Activated naive CD8-positive, alpha-beta T cell treated with anti-CD3 and anti-CD28 coated beads, Interleukin-2, amount 50 U/mL, for 16 hours (primary cell): Measurements from ENCODE around the gene PTK7.
A peak's percentile ranks its signal among the peaks of the same experiment; 100 is the strongest.
"Not testable (repeated sequence)": the region's sequence is repeated elsewhere in the genome, so short reads cannot be mapped to it uniquely, and the experiment has no call there.

ENCODE experiments used
- DNase-seq: peaks from one replicate; pipeline ENCODE4 v3.0.0-alpha.2; 2020; ENCODE audit warnings: low read depth, low spot score

The PTK7 gene

DNA sequence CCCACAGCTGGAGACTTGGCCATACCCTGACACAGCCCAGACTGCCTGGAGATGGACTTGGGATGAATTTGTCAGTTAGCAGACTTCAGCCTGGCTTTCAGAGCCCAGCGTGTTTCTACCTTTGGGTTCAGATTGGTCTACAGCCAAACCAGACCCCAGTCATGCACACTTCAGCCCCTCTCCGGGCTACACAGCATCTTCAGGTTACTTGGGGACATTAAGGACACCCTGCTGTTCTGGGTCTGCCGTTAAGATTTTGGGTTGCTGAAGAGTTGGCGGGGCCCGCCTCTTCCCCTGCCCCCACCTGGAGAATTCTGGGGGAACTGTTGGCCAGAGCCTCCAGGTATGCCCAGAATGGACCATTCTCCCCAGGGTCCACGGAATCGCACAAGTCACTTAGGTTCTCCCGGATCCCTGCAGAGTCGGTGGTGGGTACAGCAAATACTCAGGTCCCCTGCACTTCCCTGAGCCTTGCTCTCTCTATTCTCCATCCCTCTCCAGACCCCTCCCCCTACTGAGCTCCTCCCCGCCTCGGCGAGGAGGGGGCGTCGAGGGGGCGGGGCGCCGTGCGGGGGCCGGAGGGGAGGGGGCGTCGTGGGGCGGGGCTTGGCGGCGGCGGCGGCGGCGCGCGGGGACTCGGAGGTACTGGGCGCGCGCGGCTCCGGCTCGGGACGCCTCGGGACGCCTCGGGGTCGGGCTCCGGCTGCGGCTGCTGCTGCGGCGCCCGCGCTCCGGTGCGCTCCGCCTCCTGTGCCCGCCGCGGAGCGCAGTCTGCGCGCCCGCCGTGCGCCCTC lies at the start of gene PTK7:
Gene PTK7 (plus strand): TSS at position 645 of the 794 bp plus-strand sequence. CDS start 175 bp downstream, outside the sequence.
- DNase-seq, result no peak

DNA sequence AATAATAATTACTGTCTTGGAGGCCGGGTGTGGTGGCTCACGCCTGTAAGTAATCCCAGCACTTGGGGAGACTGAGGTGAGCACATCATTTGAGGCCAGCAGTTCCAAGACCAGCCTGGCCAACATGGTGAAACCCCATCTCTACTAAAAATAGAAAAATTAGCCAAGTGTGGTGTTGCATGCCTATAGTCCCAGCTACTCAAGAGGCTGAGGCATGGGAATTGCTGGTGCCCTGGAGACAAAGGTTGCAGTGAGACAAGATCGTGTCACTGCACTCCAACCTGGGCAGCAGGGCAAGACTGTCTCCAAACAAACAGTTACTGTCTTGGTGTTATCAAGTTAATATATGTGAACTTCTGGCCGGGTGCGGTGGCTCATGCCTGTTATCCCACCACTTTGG lies 49.7 kb upstream of the PTK7 start:
- no peak for DNase-seq

DNA sequence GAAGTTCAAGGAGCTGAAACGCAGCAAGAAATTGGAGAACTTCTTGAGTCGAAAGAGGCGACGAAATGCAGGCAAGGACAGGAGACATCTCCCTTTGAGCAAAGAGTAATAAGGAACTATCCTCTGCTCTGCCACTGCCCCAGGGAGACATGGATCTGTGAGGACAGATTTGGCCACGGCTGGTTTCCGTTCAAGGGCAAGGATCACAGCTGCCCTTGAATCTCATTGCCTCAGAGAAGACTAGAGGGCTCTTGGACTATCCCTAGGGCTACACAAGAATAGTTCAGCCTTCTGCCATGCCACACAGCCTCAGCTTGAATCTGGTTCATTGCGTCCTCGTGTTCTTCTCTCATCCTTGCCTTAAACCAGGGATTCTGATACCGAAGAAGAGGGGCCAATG lies 47.0 kb upstream of the PTK7 start:
- no peak for DNase-seq

DNA sequence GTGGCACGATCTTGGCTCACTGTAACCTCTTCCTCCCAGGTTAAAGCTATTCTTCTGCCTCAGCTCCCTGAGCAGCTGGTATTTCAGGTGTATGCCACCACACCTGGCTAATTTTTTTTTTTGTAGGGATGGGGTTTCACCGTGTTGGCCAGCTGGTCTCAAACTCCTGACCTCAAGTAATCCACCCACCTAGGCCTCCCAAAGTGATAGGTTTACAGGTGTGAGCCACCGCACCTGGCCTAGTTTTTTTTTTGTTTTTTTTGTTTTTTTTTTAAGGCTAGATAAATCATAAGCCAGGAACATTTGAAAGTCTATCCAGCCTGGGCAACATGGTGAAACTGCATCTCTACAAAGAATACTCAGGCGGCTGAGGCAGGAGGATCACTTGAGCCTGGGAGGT lies 43.8 kb upstream of the PTK7 start:
- DNase-seq, result no peak

DNA sequence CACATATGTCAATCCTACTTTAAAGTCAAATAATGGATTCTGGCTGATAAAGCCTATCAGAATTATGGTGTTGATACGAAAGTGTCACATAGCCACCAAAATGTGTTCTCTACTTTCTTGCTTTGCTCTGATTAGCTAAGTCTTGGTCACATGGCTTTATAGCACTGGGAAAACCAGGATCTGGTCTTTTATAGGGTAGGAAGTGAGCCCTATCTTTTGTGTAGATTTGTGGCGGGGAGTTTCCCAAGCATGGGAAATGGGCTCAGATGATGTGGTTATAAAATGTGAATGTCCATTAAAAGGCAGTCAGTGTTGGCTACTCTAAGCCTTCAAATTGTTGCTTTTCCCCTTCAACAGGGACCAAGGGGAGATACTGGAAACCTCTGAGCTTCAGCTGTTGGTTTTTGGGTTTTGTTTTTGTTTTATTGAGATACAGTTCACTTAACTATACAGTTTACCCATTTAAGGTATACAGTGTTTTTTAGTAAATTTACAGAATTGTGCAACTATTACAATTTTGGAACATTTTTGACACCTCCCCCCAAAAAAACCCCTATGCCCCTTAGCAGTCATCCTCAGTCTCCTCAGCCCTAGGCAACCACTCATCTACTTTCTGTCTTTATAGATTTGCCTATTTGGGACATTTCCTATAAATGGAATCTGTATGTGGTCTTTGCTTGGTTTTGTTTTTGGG lies 42.5 kb upstream of the PTK7 start:
- DNase-seq, result no peak

DNA sequence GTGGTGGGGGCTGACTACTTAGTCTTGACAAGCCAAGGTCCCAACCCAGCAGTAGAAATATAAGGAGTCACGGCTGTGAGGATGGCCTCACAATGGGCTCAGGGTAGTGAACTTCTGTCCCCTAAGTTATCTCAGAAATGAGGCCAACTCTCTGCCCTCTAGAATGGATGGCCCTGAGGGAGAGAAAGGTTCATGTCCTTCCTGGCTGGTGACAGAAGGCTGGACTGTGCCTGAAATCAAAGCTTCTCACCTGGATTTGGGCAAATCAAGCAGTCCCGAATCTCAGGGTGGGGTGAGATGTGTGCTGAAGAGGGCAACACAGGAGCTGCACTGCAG lies 42.0 kb upstream of the PTK7 start:
- no peak for DNase-seq

DNA sequence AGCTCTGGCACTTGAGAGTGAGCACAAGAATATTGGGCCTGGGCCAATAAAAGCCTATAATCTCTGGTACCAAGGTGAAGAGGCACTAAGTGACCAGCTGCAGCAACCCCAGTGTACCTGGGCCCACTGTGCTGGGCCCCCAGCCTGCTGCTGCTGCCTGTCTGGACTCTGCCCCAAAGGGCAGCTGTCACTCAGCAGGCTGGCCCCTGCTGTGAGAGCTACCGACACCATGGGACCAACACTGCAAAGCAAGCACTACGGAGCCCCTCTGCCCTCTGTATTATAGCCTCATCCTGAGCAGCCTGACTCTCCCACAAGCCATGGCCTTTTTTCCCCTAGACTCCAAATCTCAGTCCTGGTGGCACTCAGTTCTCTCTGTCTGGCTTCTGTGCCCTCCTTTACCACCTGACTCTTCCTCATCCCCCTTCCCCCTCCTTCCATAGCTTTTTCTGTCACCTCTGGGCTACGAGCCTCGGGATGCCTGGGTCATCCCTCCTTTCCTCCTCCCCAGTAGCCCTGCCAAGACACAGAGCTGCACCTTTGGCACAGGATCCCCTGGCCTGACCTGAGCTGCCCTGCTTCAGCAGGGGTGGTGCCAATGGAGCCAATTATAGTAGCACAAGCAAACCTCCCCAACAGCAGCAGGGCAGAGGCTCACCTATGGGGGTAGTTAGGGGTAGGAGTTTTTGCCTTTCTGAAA lies 40.5 kb upstream of the PTK7 start:
- no peak for DNase-seq

DNA sequence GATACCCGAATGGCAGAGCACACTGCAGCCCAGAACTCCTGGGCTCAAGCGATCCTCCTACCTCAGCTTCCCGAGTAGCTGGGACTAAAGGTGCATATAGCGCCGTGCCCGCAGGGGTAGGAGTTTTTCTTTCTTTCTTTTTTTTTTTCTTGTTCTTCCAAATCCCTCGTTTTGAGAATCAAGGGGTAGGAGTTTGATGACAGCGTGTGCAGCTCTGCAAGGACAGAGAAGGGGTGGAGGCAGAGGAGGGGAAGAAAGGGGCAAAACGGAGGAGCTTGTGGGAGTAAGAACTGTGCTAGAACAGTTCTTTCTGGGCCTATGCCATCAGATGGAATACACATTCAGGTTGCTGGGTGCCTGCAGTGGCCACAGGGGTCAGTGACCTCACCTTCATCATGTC lies 39.4 kb upstream of the PTK7 start:
- no peak for DNase-seq

DNA sequence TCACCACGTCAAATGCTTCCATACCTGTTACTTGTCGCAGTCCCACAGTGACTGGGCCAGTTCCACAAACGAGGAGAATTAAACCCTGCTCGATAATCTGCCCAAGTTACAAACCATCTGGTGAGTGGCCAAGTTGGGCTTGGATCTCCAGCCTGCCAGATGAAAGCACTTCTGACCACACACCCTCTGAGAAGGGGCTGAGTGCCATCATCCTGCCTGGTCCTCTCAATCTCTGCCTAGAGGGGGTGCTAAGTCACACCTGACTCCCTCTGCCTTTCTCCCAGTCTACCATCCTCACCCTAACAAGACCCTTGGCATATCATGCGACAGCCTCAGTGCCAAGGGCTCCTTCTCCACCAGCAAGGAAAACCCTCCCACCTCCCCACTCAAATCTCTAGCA lies 38.9 kb upstream of the PTK7 start:
- no peak for DNase-seq

DNA sequence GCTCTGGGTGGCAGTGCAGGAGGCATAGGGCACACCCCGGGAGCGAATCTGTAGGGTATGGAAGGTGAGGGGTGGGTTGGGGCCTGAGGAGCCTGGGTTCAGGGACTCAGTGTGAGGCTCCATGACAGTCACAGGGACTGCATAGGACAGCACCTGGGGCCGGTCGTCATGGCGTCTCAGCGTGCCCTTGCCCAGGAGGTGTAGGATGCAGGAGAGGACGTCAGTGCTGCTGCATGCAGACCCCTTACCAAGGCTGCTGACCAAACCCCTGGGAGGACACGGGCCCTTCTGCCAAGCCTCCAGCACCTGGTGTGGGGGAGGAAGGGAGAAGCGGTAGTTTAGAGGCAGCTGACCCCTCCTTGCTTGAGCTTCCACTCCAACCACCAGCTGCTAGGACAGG lies 38.4 kb upstream of the PTK7 start:
- no peak for DNase-seq

DNA sequence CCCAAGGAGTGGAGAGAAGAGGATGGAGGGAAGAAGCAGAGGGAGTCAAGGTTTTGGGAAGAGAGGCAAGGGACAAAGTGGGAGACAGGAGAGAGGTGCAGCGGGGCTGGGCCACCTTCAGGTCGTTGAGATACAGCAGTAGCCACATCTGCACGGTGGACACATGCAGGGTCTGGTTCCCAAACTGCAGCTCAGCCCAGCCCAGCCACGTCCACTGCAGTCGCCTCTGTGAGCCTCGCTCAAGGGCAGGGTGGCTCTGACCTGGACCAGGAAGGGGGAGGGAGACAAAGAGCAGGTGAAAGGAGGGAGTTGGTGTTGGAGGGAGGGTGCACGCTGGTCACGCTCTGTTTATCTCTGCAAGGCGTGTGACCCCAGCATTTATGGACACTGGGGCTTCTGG lies 37.4 kb upstream of the PTK7 start:
- no peak for DNase-seq

DNA sequence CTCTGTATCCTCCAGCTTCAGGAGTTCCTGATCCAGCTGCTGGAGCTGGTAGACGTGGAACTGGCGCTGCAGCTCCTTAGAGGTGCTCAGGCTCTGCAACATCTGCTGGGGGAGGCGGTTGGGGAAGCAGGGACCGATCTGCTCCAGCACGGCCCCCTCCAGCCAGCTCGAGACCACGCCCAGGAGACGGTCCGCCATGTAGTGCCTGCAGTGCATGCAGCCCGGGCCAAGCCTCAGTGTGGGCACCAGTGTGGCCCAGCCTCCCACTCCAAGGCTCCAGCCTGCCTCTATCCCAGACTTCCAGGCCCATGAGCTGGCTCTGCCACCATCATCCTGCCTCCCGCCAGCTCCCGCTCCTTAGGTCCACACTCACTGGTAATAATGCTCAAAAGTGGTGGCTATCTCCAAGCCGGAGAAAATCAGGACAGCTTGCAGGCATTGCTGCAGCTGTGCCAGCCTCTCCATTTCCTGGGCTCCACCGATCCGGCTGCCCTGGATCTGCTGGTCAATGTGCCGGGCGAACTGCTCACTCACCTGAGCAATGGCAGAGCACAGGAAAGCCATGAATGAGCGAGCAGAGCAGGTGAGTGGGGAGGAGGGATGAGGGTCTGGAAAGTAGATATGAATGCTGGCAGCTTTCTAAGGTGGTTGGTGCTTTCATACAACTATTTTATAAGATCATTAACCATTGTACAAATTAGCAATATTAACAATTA lies 35.4 kb upstream of the PTK7 start:
- DNase-seq, result no peak

DNA sequence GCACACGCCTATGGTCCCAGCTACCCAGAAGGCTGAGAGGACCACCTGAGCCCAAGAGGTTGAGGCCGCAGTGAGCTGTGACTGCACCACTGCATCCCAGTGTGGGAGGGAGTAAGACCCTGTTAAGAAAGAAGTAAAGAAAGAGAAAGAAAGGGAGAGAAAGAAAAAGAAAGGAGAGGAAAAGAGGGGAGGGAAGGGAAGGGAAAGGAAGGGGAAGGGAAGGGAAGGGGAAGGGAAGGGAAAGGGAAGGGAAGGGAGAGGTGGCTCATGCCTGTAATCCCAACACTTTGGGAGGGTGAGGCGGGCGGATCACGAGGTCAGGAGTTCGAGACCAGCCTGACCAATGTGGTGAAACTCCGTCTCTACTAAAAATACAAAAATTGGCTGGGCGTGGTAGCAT lies 34.6 kb upstream of the PTK7 start:
- not testable (repeated sequence) for DNase-seq

DNA sequence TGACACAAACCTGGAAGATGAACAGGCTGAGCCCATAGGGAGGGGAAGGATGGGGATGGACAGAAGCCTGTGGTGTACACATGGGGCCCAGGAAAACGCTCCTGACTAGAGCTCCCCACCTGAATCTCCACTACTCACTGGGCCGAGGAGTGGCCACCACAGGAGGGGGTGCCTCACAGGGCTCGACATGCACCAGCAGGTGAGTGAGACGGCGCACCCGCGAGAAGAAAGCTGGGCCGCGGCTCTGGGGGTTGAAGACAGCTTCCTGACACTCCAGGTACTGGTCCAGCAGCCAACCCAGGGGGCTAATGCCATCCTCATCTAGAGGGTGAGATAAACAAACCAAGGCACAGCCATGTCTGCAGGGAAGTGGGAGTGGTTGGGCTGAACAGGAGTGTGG lies 32.8 kb upstream of the PTK7 start:
- no peak for DNase-seq

DNA sequence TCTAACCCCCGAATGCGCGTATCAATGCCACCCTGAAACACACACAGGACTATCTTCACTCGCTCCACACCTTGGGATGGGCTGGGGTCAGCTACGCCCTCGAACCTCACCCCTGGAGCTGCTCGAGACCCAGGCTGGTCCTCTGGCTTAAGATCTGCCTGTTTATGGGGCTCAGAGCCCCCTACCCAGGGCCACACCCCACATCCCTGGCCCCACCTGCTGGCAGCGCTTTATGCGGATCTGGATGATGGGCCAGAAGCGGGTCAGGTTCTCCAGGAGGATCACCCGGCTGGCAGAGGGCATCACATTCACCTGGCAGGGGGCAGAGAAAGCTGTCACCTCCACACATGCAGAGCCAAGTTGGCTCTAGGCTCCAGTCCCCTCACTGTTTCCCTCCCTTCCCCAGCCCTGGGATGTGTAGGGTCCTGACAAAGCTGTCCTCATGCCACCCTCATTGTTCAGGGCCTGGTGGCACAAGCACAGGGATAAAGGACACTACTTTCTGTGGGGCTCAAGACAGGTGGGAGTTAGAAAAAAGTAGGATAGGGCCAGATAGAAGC lies 30.7 kb upstream of the PTK7 start:
- no peak for DNase-seq

DNA sequence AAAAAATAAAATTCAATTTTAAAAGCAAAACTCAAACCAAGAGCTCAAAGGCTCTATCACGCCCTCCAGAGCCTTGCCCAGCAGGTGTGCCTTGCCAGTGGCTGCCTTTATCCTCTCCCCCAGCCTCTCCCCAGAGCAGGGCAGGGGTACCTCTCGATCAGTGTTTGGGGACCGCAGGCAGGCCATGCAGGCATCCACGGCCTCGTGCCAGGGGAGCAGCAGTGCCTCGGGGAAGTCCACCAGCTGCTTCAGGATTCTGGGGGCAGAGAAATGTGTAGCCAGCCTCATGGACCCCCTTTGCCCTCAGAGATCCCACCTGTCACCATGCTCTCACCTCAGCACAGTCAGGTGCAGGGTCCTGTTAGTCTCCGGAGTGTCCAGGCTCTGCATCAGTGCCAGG lies 28.1 kb upstream of the PTK7 start:
- DNase-seq, result no peak

DNA sequence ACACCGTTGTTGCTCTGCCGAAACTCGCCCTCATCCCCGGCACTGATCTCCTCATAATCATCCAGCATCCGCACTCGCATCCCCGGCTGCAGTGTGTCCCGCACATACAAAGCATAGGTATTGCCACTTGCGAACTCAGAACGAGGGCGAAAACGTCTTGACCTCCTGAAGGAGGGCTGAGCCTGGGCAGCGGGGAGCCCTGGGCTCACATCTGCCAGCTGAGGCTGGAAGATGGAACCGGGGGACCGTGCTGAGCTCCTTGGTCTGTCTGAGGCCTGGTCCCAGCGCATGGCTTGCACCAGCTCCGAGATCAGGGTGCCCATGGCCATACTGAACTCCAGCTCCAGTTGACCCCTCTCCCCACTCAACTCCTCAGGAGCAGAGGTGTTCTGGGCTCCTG lies 25.1 kb upstream of the PTK7 start:
- no peak for DNase-seq

DNA sequence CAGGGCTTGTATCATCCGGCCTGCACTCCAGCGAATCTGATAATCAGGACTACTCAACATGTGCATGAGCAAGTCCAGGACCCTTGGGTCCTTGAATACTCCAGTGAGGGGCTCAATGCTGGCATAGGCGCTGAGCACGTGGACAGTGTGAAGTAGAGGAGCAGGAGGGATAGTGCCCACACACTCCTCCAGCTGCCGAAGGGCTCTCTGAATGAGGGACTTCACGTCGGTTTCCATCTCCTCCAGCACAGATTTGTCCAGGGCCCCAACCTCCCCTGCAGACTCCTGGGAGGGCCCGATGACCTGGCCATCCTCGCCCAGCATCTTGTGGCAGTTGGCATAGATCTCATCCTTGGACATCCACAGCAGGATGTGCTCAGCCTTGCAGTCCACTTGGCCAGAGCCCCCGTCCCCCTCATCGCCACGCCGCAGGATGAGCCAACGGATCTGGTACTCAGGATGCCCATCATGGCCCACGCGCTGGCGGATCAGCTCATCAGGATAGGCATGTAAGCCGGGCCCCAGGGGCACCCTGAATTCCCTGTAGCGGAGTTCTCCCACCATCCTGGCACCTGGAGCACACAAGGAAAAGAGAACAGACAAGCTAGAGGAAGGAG lies 23.8 kb upstream of the PTK7 start:
- no peak for DNase-seq

DNA sequence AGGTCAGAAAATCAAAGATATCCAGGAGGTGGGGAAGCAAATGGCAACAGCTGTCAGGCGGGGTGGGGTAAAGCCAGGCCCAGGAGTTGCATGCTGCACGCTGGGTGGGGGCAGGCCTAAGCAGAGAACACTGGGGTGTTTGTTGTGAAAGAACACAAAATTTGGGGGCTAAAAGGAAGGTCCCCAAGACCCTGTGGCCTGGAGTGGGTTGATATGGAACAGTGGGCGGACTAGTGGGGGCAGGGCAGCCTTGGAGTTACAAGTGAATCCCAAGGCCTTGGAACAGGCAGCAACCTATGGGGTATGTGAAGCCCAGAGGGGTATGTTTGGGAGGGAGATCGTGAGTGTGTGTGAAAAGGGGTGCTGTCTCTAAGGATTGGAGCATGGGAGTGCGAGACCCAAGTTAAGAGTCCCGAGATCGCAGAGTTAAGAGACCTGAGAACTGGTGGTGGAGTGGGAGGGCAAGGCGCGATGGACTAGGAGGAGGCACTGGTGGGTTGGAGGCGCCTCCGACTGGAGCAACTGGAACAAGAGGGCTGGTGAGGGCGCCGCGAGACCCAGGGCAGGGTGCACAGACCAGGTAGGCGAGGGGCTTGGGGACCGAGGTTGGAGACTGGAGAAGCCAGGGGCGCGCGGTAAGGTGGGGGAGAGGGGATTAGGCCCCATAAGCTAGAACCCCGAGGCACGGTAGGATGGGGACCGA lies 23.1 kb upstream of the PTK7 start:
- no peak for DNase-seq

DNA sequence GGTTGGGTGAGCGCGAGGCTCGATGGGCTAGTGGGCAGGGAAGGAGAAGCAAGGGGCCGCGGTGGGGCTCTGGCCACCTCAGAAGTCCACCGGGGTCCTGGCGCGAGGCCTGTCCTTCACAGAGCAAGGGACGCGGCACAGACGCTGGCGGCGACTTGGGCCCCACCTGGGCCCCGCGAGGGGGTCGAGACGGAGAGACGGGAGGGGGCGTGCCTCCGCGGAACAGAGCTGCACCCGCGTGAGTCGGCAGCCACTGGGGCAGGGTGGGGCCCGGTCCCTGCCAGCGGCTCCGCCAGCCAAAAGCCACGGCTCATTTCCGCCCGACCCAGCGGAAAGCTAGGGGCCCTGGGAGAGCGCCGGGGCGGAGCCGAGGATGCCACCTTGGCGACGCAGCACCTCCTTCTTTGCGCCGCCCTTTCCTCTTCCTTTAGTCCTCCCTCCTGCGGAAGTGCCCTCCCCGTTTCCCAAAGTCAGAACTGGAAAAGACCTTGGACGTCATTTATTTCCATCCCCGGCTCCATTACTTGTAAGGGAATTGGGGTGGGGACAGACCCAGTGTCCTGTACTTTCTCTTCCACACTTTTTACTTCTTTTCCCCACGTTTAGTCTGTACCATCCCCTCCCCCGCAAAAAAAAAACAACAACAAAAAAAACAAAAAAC lies 22.4 kb upstream of the PTK7 start, which contains the start of gene CUL7:
Gene CUL7 (minus strand): TSS at position 307 of the 661 bp plus-strand sequence. CDS start 1,063 bp downstream, outside the sequence.
- peak; percentile 77 for DNase-seq
